H7 (cell line): Measurements from ENCODE around the gene GP1BB. TPM values are rescaled to one million over a fixed set of nuclear protein-coding genes. Genes with fewer than 3 reads are reported as not detected.
"Not testable (repeated sequence)": the region's sequence is repeated elsewhere in the genome, so short reads cannot be mapped to it uniquely, and the experiment has no call there.

Experiments
- DNase-seq: peaks from one replicate; pipeline ENCODE4 v3.0.0; 2012
- H3K27me3 ChIP-seq: 2 replicates; pipeline ENCODE4 v1.6.0; 2011; ENCODE audit warnings: mild to moderate bottlenecking, low read length; ENCODE audit not compliant: control insufficient read depth, insufficient read depth
- H3K36me3 ChIP-seq: replicated peaks from 2 replicates; pipeline ENCODE4 v1.5.1; 2011; ENCODE audit warnings: low read length; ENCODE audit not compliant: control insufficient read depth, insufficient read depth
- H3K4me3 ChIP-seq: 2 replicates; pipeline ENCODE4 v1.5.1; 2011; ENCODE audit warnings: low read depth, mild to moderate bottlenecking, control low read depth, low read length, moderate library complexity; ENCODE audit not compliant: insufficient read depth
- total RNA-seq: library from RNA; depleted of rRNA; stranded (reverse); fragments of >200 nt; shearing (Covaris generic); gene quantifications from 2 replicates; pipeline ENCODE4 v1.2.3, GENCODE V29; 2014

GP1BB gene
- total RNA-seq, 1 experiment from 2014 or later, result 3.7 TPM

DNA sequence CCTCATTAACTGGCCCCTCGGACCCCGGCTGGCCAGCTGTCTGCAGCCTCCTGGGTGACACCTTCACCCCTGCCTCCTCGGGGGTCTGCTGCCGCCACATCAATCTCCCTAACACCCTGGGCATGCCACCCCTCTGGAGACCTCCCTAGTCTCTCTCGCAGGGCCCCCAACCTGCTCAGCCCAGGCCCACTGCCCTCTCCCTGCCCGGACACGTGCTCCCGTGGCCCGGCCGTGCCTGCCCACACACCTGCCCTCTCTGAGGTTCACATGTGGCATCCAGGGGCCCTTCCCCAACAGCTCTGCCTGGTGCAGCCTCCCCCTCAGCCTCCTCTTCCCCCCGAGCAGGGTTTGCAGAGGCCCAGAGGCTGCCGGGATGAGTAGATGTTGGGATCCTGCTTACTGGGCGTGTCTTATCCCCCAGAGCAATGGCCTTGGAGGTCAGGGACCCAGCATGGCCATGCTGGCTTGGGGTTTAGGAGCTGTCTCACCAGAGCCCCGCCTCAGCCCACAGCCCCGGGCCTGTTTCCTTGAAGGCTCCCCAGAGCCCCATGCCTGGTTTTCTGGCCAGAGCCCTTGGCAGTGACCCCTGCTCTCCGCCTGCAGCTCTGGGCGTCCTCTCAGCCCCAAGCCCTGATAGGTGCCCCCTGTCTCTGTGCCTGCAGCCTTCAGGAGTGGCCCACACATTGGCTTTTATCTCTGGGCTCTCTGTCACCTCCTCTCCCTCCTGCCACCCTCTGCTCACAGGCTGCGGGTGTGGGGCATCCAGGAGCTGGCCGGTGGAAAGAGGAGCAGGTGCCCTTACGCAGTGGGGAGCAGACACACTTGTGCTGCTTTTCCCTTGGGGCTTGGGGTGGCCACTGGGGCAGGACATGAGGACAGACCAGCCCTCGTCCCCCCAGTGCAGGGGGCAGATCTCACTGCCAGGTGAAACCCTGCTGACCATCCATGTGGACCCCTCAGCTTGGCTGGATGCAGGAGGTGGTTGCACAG lies 34.7 kb upstream of the GP1BB start:
- no peaks in the 10 kb centered on the region for H3K27me3 ChIP-seq
- no peaks in the 10 kb centered on the region for H3K36me3 ChIP-seq

DNA sequence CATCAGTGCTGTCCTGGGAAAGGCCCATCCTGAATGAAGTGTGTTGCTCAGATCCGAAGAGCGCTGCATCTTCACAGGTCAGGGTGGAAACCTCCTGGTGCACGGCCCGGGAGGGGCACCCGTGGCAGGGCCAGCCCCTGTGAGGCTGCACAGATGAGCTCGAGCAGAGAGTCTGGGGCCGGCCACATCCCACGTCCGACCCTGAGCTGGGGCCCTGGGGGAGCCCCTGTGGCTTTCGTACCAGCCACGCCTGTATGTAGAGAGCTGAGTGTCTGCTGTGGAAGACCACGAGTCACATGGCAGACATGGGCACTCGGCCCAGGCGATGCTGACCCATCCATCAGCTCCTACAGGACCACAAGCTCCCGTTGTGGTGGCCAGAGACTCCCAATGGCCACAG lies 33.9 kb upstream of the GP1BB start:
- Histone ChIP-seq H3K27me3 (no peaks in the 10 kb centered on the region), H3K4me3 (no peak overlapping the region), H3K36me3 (no peaks in the 10 kb centered on the region)
- DNase-seq, result peak; percentile 34

More for the DNA sequence above, 34.7 kb upstream of the GP1BB start:
- no peak overlapping the region for H3K4me3 ChIP-seq
- peak; percentile 36 for DNase-seq

GRCh38 chr22:19691007-19691720 lies 32.2 kb upstream of the GP1BB start:
- no peaks in the 10 kb centered on the region for H3K27me3 ChIP-seq
- no peaks in the 10 kb centered on the region for H3K36me3 ChIP-seq
- DNase-seq, result no peak
- H3K4me3 ChIP-seq, result no peak overlapping the region

- Histone ChIP-seq H3K27me3 (no peaks in the 10 kb centered on the region), H3K36me3 (no peaks in the 10 kb centered on the region), H3K4me3 (no peak overlapping the region)
- DNase-seq, result peak; percentile 77
Measured at GRCh38 chr22:19691721-19692341, 31.5 kb upstream of the GP1BB start.

- H3K36me3 ChIP-seq, result no peaks in the 10 kb centered on the region
- no peak for DNase-seq
- H3K4me3 ChIP-seq, result no peak overlapping the region
- H3K27me3 ChIP-seq, result no peaks in the 10 kb centered on the region
Measured at GRCh38 chr22:19693581-19693980, 29.8 kb upstream of the GP1BB start.

DNA sequence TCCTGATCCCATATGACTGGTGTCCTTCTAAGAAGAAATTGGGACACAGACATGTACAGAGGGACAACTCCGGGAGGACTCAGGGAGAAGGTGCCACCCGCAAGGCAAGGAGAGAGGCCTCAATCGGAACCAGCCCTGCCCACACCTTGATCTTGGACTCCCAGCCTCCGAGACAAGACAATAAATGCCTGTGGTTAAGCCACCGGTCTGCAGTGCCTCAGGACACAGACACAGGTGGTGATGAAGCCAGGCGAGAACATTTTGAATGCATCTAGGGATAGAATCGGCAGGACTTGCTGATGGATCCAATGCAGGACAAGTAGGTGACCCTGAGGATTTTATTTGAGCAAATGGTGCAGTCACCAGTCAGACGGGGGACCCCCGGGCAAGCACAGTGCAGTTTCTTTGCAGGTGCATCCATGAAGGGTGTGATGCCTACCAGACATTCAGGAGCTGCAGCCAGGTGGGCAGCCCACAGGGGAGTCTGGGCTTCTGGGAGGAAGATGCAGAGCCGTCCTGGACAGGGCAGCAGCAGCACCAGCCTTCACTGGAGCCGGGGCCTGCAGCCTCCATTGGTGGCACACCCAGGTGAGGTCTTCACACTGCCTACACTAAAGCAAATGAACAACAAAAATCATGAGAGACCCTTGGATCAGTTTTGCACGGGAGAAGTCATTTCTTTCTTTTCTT lies 29.2 kb upstream of the GP1BB start:
- H3K4me3 ChIP-seq, result no peak overlapping the region
- H3K36me3 ChIP-seq, result no peaks in the 10 kb centered on the region
- no peaks in the 10 kb centered on the region for H3K27me3 ChIP-seq
- DNase-seq, result peak; percentile 25

DNA sequence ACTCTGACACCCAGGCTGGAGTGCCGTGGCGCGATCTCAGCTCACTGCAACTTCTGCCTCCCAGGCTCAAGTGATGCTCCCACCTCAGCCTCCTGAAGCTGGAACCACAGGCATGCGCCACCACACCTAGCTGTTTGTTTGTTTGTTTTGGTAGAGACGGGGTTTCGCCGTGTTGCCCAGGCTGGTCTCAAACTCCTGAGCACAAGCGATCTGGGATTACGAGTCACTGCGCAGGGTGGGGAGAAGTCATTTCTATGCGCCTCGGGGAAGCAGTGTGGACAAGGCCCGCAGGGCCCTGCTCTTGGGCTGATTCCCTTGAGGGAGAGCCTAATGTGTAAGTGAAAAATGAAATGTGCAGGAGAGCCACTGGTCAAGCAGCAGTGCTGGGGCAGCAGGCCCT lies 28.6 kb upstream of the GP1BB start:
- no peak overlapping the region for H3K4me3 ChIP-seq
- H3K27me3 ChIP-seq, result no peaks in the 10 kb centered on the region
- H3K36me3 ChIP-seq, result no peaks in the 10 kb centered on the region
- DNase-seq, result no peak

DNA sequence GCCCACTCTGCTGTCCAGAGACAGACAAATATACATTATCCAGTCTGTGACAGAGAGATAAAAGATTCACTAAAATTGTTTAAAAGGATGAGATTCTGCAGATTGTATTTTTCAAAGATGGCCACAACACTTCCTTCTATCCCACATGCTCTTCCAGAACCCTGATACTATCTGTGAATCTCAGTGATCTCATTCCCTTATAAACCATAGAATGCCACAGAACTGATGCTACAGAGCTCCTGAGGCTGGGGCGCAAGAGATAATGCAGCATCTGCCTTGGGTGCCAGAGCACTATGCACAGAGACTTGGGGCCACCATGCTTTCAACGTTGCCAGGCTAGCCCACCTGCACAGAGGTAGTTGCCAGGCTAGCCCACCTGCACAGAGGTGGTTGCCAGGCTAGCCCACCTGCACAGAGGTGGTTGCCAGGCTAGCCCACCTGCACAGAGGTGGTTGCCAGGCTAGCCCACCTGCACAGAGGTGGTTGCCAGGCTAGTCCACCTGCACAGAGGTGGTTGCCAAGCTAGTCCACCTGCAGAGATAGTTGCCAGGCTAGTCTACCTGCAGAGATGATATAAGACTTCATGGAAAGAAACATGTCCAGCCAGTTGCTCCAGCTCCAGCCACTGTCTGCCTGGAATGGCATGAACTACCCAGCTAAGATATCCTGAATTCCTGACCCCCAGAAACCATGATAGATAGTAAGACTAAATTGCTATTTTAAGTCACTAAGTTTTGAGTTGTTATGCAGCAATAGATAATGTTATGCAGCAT lies 26.6 kb upstream of the GP1BB start:
- no peaks in the 10 kb centered on the region for H3K27me3 ChIP-seq
- H3K4me3 ChIP-seq, result no peak overlapping the region
- DNase-seq, result no peak
- H3K36me3 ChIP-seq, result no peaks in the 10 kb centered on the region

- not testable (repeated sequence) for DNase-seq
Measured at GRCh38 chr22:19697871-19698270, 25.5 kb upstream of the GP1BB start.

GRCh38 chr22:19700790-19701419 lies 22.4 kb upstream of the GP1BB start:
- H3K36me3 ChIP-seq, result no peaks in the 10 kb centered on the region
- no peak overlapping the region for H3K4me3 ChIP-seq
- no peak for DNase-seq
- no peaks in the 10 kb centered on the region for H3K27me3 ChIP-seq

More at GRCh38 chr22:19697871-19698270, 25.5 kb upstream of the GP1BB start:
- H3K27me3 ChIP-seq, H3K36me3 ChIP-seq, H3K4me3 ChIP-seq: not testable (repeated sequence)

- DNase-seq, result no peak
- H3K4me3 ChIP-seq, result no peak overlapping the region
- no peaks in the 10 kb centered on the region for H3K36me3 ChIP-seq
- H3K27me3 ChIP-seq, result no peaks in the 10 kb centered on the region
Measured at GRCh38 chr22:19701420-19702145, 21.8 kb upstream of the GP1BB start.

DNA sequence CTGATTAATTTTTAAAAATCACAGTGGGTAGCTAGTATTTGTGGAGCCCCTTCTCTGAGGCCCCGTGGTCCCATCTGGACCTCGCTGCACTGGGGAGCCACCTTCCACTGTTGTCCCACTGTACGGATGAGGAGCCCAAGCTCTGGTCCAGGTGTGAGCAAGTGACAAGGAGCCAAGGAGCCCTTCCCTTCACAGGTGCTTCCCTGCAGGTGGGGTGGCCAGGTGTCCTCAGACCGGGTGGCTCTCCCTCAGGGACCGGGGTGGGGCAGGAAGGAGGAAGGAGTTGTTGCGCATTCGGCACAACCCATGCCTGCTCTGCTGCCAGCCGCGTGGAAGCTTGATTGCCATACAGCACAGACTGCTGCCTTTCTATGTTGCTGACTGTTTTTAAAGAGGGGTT lies 19.5 kb upstream of the GP1BB start:
- DNase-seq, result peak; percentile 30

More for the DNA sequence above, 19.5 kb upstream of the GP1BB start:
- Histone ChIP-seq H3K27me3 (no peaks in the 10 kb centered on the region), H3K4me3 (no peak overlapping the region), H3K36me3 (no peaks in the 10 kb centered on the region)
